Right lobe of liver (tissue), 4 donors: ENCODE data around the gene DGKI.

Experiments used
- POLR2A ChIP-seq: fragments of 450-650 bp; IDR thresholded peaks from one replicate; pipeline ENCODE4 v1.6.1; 2017; ENCODE audit warnings: antibody characterized with exemption, mild to moderate bottlenecking
- TF ChIP-seq, protein P1 (sequence below), 4 donors: fragments of 200-600 bp in 3 of 4; fragments of 450-650 bp in 1 of 4; IDR thresholded peaks; one replicate each; pipeline versions ENCODE4 v1.5.1 to v1.8.0; 2016 to 2022; ENCODE audit warnings: antibody characterized with exemption in 4 of 4, mild to moderate bottlenecking in 2 of 4
- donor health status: DM: no; HTN: no; CAD: no.
- donor health status: DM: no; HTN: no; CAD: no.
- donor health status: DM: no; HTN: yes; CAD: no.

DNA sequence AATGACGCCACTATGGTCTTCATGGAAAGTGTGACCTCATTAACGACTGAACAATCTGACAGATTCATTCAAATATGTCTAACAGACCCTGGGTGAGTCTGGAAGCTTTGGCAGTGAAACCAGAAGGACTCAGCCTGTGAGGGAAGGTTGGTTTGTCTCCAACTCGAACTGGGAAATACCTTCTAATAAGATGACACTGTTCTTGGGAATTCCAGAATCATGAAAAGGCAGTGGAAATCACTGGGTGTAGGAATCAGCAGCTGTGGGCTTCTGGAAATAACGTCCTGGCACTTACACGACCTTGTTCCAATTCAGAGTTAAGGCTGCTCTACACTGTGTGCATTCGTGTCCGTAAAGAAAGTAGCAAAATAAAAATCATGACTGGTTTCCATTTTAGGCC lies 75.1 kb downstream of the DGKI start:
- TF ChIP-seq, protein P1, sequence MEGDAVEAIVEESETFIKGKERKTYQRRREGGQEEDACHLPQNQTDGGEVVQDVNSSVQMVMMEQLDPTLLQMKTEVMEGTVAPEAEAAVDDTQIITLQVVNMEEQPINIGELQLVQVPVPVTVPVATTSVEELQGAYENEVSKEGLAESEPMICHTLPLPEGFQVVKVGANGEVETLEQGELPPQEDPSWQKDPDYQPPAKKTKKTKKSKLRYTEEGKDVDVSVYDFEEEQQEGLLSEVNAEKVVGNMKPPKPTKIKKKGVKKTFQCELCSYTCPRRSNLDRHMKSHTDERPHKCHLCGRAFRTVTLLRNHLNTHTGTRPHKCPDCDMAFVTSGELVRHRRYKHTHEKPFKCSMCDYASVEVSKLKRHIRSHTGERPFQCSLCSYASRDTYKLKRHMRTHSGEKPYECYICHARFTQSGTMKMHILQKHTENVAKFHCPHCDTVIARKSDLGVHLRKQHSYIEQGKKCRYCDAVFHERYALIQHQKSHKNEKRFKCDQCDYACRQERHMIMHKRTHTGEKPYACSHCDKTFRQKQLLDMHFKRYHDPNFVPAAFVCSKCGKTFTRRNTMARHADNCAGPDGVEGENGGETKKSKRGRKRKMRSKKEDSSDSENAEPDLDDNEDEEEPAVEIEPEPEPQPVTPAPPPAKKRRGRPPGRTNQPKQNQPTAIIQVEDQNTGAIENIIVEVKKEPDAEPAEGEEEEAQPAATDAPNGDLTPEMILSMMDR (IDR thresholded peaks at IDR 0.05), result no peak
- TF ChIP-seq POLR2A, result no peak
